Activated T-helper 2 cell treated with anti-CD3 and anti-CD28 coated beads, Interferon-gamma antibody, Interleukin-2, Interleukin-4, amounts not matched to agents 10 μg/mL and 5 μg/mL and 100 μg/mL, durations not matched to agents 14 hours and 24 hours and 36 hours (primary cell): ENCODE results near the gene PKP4. TPM values are rescaled to one million over a fixed set of nuclear protein-coding genes. Genes with fewer than 3 reads are reported as not detected.

Experiments used
- DNase-seq: peaks from one replicate; pipeline ENCODE4 v3.0.0; 2021; ENCODE audit warnings: low spot score
- H3K27ac Mint-ChIP-seq: one replicate; pipeline ENCODE4 v1.8.0; 2021; ENCODE audit warnings: mixed read lengths
- H3K27me3 Mint-ChIP-seq: one replicate; pipeline ENCODE4 v1.8.0; 2021; ENCODE audit warnings: low read depth, mixed read lengths
- H3K36me3 Mint-ChIP-seq: one replicate; pipeline ENCODE4 v1.8.0; 2021; ENCODE audit warnings: low read depth, mixed read lengths
- H3K4me1 Mint-ChIP-seq: one replicate; pipeline ENCODE4 v1.8.0; 2021; ENCODE audit warnings: low read depth, mixed read lengths
- H3K4me3 Mint-ChIP-seq: one replicate; pipeline ENCODE4 v1.8.0; 2021; ENCODE audit warnings: low read depth, mild to moderate bottlenecking, moderate library complexity, mixed read lengths
- H3K9me3 Mint-ChIP-seq: one replicate; pipeline ENCODE4 v1.8.0; 2021; ENCODE audit warnings: mixed read lengths
- intact Hi-C: fragments of 100-400 bp; cut with micrococcal nuclease; formaldehyde crosslinking; loops from one replicate; pipeline ENCODE4 v1.15.1; 2023
- total RNA-seq: library from RNA; stranded (reverse); gene quantifications from 2 replicates; pipeline ENCODE4 v1.2.3, GENCODE V29; 2022

Gene PKP4
- total RNA-seq, 1 donor from 2014 or later = 26.9 TPM

DNA sequence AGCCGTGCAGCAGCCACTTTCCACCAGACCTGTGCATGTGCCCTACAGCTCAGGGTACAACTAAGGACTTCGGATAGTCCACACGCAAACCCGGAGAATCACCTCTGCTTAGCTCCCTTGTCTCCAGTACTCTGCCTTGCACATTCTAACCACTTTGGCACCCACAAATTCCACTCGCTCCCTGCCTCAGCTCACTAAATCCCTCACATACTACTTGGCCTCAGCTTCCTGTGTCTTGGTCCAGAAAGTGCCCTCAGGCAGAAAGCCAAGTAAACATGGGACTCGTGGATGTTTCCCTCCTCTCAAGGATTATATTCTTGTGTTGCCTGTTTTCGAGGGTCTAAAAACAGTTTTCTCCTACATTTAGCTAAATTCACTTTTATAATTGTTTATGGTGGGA lies 180.6 kb downstream of the PKP4 start:
- intact Hi-C loops = no loop called here
- Mint-ChIP-seq H3K27me3 (no peaks in the 10 kb centered on the region), H3K9me3 (no peaks in the 10 kb centered on the region), H3K36me3 (peaks cover 6% of the 10 kb centered on the region), H3K27ac (no peak overlapping the region), H3K4me1 (peaks cover 4% of the 10 kb centered on the region), H3K4me3 (no peak overlapping the region)
- DNase-seq = no peak

- H3K4me1 Mint-ChIP-seq = no peaks in the 10 kb centered on the region
- no peak overlapping the region for H3K27ac Mint-ChIP-seq
- no peak overlapping the region for H3K4me3 Mint-ChIP-seq
- no peak for DNase-seq
- no peaks in the 10 kb centered on the region for H3K9me3 Mint-ChIP-seq
- intact Hi-C loops = no loop called here
- no peaks in the 10 kb centered on the region for H3K27me3 Mint-ChIP-seq
- peaks cover 4% of the 10 kb centered on the region for H3K36me3 Mint-ChIP-seq
Observed at GRCh38 chr2:158644139-158644538, 187.4 kb downstream of the PKP4 start.

DNA sequence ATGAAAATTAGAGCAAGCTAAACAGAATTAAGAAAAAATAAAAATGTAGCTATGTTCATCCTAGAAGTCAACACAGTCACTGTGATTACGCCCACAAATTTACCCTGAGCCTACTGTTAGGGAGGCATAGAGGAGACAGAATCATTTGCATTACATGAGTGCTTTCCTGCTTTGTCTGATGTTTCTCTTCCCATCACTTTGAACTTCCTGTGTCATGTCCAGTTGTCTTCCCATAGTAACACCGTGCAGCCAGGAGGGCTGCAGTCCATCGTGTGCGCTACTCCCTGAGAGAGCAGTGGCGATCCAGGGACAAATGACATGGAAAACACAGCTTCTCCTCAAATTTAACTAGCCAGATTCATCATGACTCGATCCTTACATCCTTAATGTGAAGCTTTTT lies 188.5 kb downstream of the PKP4 start:
- no peaks in the 10 kb centered on the region for H3K27me3 Mint-ChIP-seq
- no peak overlapping the region for H3K27ac Mint-ChIP-seq
- H3K36me3 Mint-ChIP-seq = peaks cover 4% of the 10 kb centered on the region
- intact Hi-C loops = no loop called here
- no peak for DNase-seq
- H3K9me3 Mint-ChIP-seq = no peaks in the 10 kb centered on the region
- H3K4me3 Mint-ChIP-seq = no peak overlapping the region
- H3K4me1 Mint-ChIP-seq = no peaks in the 10 kb centered on the region

DNA sequence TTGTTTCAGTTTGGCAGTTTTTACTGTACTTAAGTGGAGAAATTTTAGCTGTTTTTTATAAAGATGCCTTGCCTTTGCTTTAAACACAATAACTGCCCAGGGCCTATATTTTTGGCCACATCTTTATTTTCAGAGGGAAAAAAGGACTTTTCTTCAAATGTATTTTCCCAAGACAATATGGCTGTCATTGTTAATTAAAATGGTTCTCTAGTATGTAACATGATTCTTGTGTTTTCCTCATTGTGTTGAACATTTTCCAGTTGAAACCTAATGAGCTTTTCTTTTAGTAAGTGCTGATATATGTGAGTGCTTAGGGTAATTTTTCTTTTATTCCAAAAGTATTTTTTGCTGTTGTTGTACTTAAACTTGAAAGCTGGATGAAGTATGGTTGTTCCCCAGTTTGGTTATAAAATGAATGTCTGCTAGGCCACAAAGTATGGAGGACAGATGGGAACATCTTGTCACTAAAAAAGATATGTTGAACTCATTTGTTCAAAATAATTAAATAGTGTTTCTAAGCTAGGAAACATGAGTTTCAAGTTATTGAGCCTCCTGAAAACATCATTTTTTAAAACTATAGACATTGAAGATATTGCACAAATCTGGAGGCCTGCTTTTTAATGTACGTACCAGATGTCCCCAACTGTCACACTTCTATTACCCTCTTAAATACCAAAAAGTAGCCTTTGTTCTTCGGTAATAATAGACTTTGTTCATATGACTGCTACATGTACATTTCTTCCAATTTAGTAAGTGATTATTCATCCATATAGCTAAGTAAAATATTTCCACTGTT lies 190.9 kb downstream of the PKP4 start:
- Mint-ChIP-seq H3K9me3 (no peaks in the 10 kb centered on the region), H3K27ac (no peak overlapping the region), H3K36me3 (no peaks in the 10 kb centered on the region), H3K4me1 (no peaks in the 10 kb centered on the region), H3K4me3 (no peak overlapping the region), H3K27me3 (no peaks in the 10 kb centered on the region)
- intact Hi-C loops = no loop called here
- no peak for DNase-seq

GRCh38 chr2:158649846-158650245 lies 193.1 kb downstream of the PKP4 start:
- DNase-seq = no peak
- intact Hi-C loops = no loop called here
- H3K9me3 Mint-ChIP-seq = no peaks in the 10 kb centered on the region
- no peaks in the 10 kb centered on the region for H3K36me3 Mint-ChIP-seq
- no peak overlapping the region for H3K27ac Mint-ChIP-seq
- H3K27me3 Mint-ChIP-seq = no peaks in the 10 kb centered on the region
- no peaks in the 10 kb centered on the region for H3K4me1 Mint-ChIP-seq
- no peak overlapping the region for H3K4me3 Mint-ChIP-seq

- H3K36me3 Mint-ChIP-seq = no peaks in the 10 kb centered on the region
- no peaks in the 10 kb centered on the region for H3K9me3 Mint-ChIP-seq
- H3K4me3 Mint-ChIP-seq = no peak overlapping the region
- DNase-seq = no peak
- intact Hi-C loops = no loop called here
- H3K4me1 Mint-ChIP-seq = no peaks in the 10 kb centered on the region
- H3K27me3 Mint-ChIP-seq = no peaks in the 10 kb centered on the region
- no peak overlapping the region for H3K27ac Mint-ChIP-seq
Observed at GRCh38 chr2:158650646-158651357, 194.1 kb downstream of the PKP4 start.

DNA sequence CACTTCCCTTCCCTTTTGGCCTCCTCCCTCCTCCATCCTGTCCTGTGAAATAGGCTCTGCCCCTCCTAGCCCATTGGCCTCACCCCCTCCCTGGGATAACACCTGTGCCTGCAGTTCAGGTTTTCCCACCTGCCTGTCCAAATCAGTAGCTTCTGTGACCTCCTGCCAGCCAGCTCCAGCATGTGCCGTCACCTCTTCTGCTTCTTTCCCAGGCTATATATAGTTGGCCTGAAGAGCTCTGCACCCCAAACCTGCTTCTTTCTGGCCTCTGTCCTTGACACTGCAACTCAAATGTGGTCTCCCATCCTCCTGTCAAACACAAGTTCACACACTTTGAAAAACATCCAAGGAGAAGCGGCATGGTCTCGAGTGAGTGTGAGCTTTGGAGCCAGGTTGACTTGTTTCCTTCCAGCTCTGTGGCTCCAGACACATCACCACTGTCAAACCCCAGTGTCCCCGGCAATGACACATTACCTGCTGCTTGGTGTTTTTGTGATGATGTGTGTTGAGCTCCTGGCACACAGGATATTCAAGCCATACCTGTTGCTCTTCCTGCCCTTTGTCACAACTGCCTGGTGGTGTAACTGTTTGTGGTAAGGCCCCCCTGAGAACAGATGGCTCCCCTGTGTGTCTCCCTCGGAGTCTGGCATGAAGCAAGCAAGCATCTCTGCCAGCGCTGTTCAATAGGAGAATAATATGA lies 194.8 kb downstream of the PKP4 start:
- H3K27ac Mint-ChIP-seq = no peak overlapping the region
- H3K4me3 Mint-ChIP-seq = no peak overlapping the region
- no peaks in the 10 kb centered on the region for H3K27me3 Mint-ChIP-seq
- intact Hi-C loops = no loop called here
- no peaks in the 10 kb centered on the region for H3K9me3 Mint-ChIP-seq
- DNase-seq = no peak
- H3K4me1 Mint-ChIP-seq = no peaks in the 10 kb centered on the region
- H3K36me3 Mint-ChIP-seq = no peaks in the 10 kb centered on the region

- Mint-ChIP-seq H3K27ac (no peak overlapping the region), H3K36me3 (no peaks in the 10 kb centered on the region), H3K27me3 (no peaks in the 10 kb centered on the region), H3K4me1 (no peaks in the 10 kb centered on the region), H3K9me3 (no peaks in the 10 kb centered on the region), H3K4me3 (no peak overlapping the region)
- intact Hi-C loops = no loop called here
- no peak for DNase-seq
Observed at GRCh38 chr2:158655628-158656027, 198.9 kb downstream of the PKP4 start.

- H3K9me3 Mint-ChIP-seq = no peaks in the 10 kb centered on the region
- H3K4me3 Mint-ChIP-seq = no peak overlapping the region
- no peaks in the 10 kb centered on the region for H3K27me3 Mint-ChIP-seq
- no peak for DNase-seq
- no peaks in the 10 kb centered on the region for H3K4me1 Mint-ChIP-seq
- intact Hi-C loops = no loop called here
- no peaks in the 10 kb centered on the region for H3K36me3 Mint-ChIP-seq
- H3K27ac Mint-ChIP-seq = no peak overlapping the region
Observed at GRCh38 chr2:158656492-158657229, 199.9 kb downstream of the PKP4 start.

GRCh38 chr2:158658396-158658795 lies 201.6 kb downstream of the PKP4 start:
- no peaks in the 10 kb centered on the region for H3K9me3 Mint-ChIP-seq
- H3K36me3 Mint-ChIP-seq = no peaks in the 10 kb centered on the region
- intact Hi-C loops = no loop called here
- no peaks in the 10 kb centered on the region for H3K27me3 Mint-ChIP-seq
- no peaks in the 10 kb centered on the region for H3K4me1 Mint-ChIP-seq
- no peak for DNase-seq
- H3K4me3 Mint-ChIP-seq = no peak overlapping the region
- no peak overlapping the region for H3K27ac Mint-ChIP-seq

DNA sequence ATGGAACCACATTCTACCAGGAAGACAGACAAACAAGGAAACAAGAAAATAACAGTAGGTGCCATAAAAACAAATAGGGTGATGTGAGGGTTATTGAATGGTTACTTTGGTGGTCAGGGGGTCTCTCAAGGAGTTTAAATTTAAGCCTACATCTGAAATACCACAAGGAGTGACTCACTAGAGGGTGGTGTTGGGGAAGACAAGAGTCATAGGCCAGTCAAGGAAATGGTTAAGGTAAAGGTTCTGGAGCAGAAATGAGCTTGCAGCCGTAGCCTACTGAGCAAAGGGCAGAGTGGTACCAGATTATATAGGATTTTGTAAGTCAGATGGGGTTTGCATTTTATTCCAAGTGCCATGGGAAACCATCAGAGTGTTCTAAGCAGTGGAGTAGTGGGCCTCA lies 202.7 kb downstream of the PKP4 start:
- Mint-ChIP-seq H3K36me3 (no peaks in the 10 kb centered on the region), H3K4me1 (no peaks in the 10 kb centered on the region), H3K4me3 (no peak overlapping the region), H3K27me3 (no peaks in the 10 kb centered on the region), H3K27ac (no peak overlapping the region), H3K9me3 (no peaks in the 10 kb centered on the region)
- intact Hi-C loops = no loop called here
- DNase-seq = no peak

DNA sequence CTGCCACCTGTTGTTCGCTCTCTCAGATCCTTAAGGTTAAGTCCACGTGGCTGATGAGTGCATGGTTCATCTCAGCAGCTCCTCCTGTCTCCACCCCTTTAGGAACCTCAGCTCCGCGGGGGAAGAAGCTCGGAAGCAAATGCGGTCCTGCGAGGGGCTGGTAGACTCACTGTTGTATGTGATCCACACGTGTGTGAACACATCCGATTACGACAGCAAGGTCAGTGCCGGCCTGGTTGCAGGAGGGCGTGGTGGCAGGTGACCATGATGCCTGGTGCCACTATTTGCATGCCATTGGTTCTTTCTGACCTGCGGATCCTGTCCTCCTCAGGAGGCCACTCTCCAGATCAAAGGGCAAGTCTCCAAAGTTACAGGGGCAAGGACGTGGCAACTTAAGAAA lies 204.5 kb downstream of the PKP4 start:
- H3K27ac Mint-ChIP-seq = no peak overlapping the region
- intact Hi-C loops = no loop called here
- H3K36me3 Mint-ChIP-seq = no peaks in the 10 kb centered on the region
- no peak for DNase-seq
- no peaks in the 10 kb centered on the region for H3K9me3 Mint-ChIP-seq
- peaks cover 4% of the 10 kb centered on the region for H3K4me1 Mint-ChIP-seq
- H3K27me3 Mint-ChIP-seq = no peaks in the 10 kb centered on the region
- H3K4me3 Mint-ChIP-seq = no peak overlapping the region
